Adrenal gland (tissue), 5 donors: ENCODE data around the gene SESTD1.

Experiments used
- POLR2A ChIP-seq, 2 donors: fragments of 450-650 bp; IDR thresholded peaks; one replicate each; pipeline ENCODE4 v1.6.1; 2017; ENCODE audit warnings: antibody characterized with exemption in 2 of 2, mild to moderate bottlenecking in 2 of 2, moderate library complexity in 1 of 2
- TF ChIP-seq, protein P1 (sequence below), 6 experiments: fragments of 450-650 bp in 4 of 6; fragments of 200-600 bp in 2 of 6; sonication (generic) in 1 of 6; IDR thresholded peaks; 1 replicate in 5 of 6; 2 replicates in 1 of 6; pipeline versions ENCODE4 v1.5.1 to v1.8.0; 2016 to 2021; ENCODE audit warnings: antibody characterized with exemption in 6 of 6, mild to moderate bottlenecking in 2 of 6, moderate library complexity in 1 of 6
- donor health status: DM: no; HTN: no; CAD: no.

DNA sequence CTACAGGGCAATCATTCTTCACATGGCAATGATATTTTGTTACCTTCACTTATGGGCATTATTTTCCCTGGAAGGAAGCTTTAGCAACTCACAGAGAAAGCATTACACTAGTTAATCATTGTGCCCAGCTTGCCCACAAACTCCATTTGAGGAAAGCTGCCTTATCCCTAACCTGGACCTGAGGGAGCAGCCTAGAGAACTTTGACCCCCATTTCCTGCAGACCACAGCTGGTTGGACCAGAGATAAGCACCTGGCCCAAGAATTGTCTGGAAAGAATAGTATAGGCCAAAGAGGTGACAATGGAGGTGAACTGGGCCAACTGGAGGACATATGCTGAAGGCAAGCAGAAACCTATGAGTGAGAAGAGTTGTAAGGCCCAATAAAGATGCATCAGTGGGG lies 48.4 kb upstream of the SESTD1 start:
- TF ChIP-seq, protein P1, sequence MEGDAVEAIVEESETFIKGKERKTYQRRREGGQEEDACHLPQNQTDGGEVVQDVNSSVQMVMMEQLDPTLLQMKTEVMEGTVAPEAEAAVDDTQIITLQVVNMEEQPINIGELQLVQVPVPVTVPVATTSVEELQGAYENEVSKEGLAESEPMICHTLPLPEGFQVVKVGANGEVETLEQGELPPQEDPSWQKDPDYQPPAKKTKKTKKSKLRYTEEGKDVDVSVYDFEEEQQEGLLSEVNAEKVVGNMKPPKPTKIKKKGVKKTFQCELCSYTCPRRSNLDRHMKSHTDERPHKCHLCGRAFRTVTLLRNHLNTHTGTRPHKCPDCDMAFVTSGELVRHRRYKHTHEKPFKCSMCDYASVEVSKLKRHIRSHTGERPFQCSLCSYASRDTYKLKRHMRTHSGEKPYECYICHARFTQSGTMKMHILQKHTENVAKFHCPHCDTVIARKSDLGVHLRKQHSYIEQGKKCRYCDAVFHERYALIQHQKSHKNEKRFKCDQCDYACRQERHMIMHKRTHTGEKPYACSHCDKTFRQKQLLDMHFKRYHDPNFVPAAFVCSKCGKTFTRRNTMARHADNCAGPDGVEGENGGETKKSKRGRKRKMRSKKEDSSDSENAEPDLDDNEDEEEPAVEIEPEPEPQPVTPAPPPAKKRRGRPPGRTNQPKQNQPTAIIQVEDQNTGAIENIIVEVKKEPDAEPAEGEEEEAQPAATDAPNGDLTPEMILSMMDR (IDR thresholded peaks at IDR 0.05) = no peak
- TF ChIP-seq POLR2A (IDR thresholded peaks at IDR 0.05) = no peak
